Skeletal muscle tissue (tissue), 4 donors: ENCODE data around the gene PKIG. TPM values are rescaled to one million over a fixed set of nuclear protein-coding genes. Genes with fewer than 3 reads are reported as not detected.
"Not testable (repeated sequence)": the region's sequence is repeated elsewhere in the genome, so short reads cannot be mapped to it uniquely, and the experiment has no call there.

ENCODE experiments used
- H3K27ac ChIP-seq: one replicate; pipeline ENCODE4 v1.7.0; 2013; ENCODE audit warnings: mild to moderate bottlenecking, low read depth, low read length, inconsistent platforms
- H3K27me3 ChIP-seq, 3 donors: one replicate each; pipeline ENCODE4 v1.7.0; 2013; ENCODE audit warnings: low read length in 3 of 3; ENCODE audit not compliant: control insufficient read depth in 3 of 3, insufficient read depth in 3 of 3
- H3K36me3 ChIP-seq, 3 donors: one replicate each; pipeline ENCODE4 v1.7.0; 2013; ENCODE audit warnings: low read length in 3 of 3; ENCODE audit not compliant: control insufficient read depth in 3 of 3, insufficient read depth in 3 of 3
- H3K4me1 ChIP-seq, 3 donors: one replicate each; pipeline ENCODE4 v1.7.0; 2013; ENCODE audit warnings: low read length in 3 of 3, mild to moderate bottlenecking in 3 of 3; ENCODE audit not compliant: control insufficient read depth in 3 of 3, insufficient read depth in 3 of 3
- H3K4me3 ChIP-seq, 3 donors: one replicate each; pipeline ENCODE4 v1.7.0; 2013; ENCODE audit warnings: low read length in 3 of 3
- H3K9ac ChIP-seq, 3 donors: one replicate each; pipeline ENCODE4 v1.7.0; 2013; ENCODE audit warnings: low read length in 3 of 3, mild to moderate bottlenecking in 3 of 3, moderate library complexity in 2 of 3, low read depth in 1 of 3
- H3K9me3 ChIP-seq, 3 donors: one replicate each; pipeline ENCODE4 v1.7.0; 2013; ENCODE audit warnings: low read length in 3 of 3; ENCODE audit not compliant: control insufficient read depth in 3 of 3
- total RNA-seq: library from RNA; depleted of rRNA; stranded (reverse); fragments of >200 nt; gene quantifications from one replicate; pipeline ENCODE4 v1.2.3, GENCODE V29; 2014
- donor health status: Osteomylitis.

The PKIG gene
- total RNA-seq, 1 donor from 2014 or later = 37.1 TPM

DNA sequence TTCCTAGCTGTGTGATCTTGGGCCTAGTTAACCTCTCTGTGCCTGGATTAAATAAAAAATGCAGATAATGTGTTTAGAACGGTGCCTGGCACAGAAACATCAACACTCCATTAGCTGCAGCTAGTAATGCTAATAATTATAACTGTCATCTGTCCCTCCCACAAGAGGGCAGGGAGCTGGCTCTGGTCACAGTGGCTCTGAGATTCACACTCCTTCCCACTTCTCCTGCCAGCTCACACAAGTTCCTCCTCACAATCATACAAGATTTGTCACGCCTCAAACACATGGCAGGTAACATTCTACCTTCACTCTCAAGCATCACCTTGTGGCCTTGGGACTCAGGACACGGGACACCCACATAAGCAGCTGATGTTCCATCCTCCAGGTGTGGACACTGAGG is 66.7 kb downstream of the PKIG start:
- H3K27me3 ChIP-seq = peaks cover 0 to 9% (median 0%) of the 10 kb centered on the region in 3 donors
- H3K9me3 ChIP-seq = no peaks in the 10 kb centered on the region
- no peaks in the 10 kb centered on the region for H3K36me3 ChIP-seq
- H3K9ac ChIP-seq = peak overlapping the region in 1 of 3 donors; percentile 28
- no peak overlapping the region for H3K27ac ChIP-seq
- H3K4me1 ChIP-seq = peaks cover 36 to 47% (median 41%) of the 10 kb centered on the region in 3 donors
- peak overlapping the region in 2 of 3 donors; percentile 31 to 49 for H3K4me3 ChIP-seq

DNA sequence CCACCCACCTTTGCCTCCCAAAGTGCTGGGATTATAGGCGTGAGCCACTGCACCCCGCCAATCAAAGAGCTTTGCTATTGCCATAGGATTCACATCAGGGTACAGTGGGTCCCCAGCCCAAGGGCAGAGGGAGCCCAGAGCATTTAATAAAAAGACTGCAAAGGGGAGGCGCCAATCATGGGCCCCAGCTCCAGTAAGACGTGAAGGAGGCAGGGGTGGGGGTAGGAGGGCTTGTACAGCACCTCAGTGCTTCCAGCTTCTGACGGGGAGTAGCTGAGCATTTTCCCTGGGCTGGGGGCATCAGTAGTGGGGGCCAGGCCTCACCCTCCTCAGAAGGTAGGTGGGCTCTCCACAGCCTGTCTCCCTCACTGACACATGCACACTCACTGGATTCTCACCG is 67.6 kb downstream of the PKIG start:
- Histone ChIP-seq H3K9ac (no peak overlapping the region), H3K9me3 (no peaks in the 10 kb centered on the region), H3K27ac (no peak overlapping the region), H3K27me3 (peaks cover 0 to 9% (median 0%) of the 10 kb centered on the region in 3 donors), H3K36me3 (no peaks in the 10 kb centered on the region), H3K4me3 (peak overlapping the region in 2 of 3 donors; percentile 45 to 78), H3K4me1 (peaks cover 28 to 39% (median 33%) of the 10 kb centered on the region in 3 donors)

DNA sequence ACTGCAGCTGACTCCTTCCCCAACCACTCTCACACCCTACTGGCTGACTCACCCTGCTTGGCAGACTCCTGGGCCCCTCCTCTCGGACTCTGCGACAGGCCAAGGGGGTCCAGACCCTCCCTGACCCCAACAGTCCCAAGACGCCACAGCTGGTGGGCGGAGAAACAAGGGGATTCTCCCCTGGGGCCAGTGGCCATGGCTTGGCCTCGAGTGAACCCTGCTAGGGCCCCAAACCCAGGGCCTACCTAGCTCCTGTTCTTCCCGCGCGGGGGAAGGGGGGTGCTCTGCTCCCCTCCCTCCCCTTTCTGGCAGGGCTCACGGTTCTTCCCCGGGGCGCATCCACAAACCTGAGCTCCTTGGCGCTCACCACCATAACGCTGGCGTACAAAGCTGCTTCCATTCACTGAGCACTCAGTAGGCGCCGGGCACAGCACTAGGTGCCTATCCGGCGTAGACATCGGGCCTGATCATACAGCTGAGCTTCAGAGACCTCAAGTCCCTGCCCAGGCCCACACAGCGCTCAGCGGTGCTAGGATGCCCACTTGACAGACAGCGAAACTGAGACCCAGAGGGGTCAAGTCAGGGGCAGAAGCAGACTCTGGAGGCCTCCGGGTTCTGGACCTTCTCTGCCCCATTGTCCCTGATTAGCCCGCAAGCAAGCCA is 68.5 kb downstream of the PKIG start:
- Histone ChIP-seq H3K36me3 (no peaks in the 10 kb centered on the region), H3K9ac (peak overlapping the region; percentile 55 to 72 (median 70)), H3K27ac (peak overlapping the region; percentile 46), H3K4me3 (peak overlapping the region; percentile 78 to 80 (median 78)), H3K27me3 (peaks cover 0 to 9% (median 0%) of the 10 kb centered on the region in 3 donors), H3K4me1 (peaks cover 28 to 34% (median 29%) of the 10 kb centered on the region in 3 donors), H3K9me3 (no peaks in the 10 kb centered on the region)

DNA sequence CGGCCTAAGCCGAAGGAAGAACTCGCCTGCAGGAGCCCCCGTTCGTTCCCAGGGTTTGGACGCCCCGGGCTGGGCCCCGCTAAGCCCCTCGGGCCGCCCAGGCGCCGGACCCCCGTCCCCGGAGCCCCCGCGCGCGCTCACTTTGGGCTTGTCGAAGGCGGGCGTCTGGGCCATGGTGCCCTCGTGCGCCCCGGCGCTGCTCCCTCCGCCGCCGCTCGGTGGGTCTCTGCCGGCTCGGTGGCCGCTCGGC is 69.0 kb downstream of the PKIG start:
- Histone ChIP-seq H3K4me1 (peaks cover 24 to 30% (median 24%) of the 10 kb centered on the region in 3 donors), H3K36me3 (no peaks in the 10 kb centered on the region), H3K9me3 (no peaks in the 10 kb centered on the region), H3K27me3 (peaks cover 0 to 9% (median 0%) of the 10 kb centered on the region in 3 donors), H3K9ac (peak overlapping the region; percentile 55 to 72 (median 70)), H3K27ac (peak overlapping the region; percentile 46), H3K4me3 (peak overlapping the region; percentile 78 to 80 (median 78))

DNA sequence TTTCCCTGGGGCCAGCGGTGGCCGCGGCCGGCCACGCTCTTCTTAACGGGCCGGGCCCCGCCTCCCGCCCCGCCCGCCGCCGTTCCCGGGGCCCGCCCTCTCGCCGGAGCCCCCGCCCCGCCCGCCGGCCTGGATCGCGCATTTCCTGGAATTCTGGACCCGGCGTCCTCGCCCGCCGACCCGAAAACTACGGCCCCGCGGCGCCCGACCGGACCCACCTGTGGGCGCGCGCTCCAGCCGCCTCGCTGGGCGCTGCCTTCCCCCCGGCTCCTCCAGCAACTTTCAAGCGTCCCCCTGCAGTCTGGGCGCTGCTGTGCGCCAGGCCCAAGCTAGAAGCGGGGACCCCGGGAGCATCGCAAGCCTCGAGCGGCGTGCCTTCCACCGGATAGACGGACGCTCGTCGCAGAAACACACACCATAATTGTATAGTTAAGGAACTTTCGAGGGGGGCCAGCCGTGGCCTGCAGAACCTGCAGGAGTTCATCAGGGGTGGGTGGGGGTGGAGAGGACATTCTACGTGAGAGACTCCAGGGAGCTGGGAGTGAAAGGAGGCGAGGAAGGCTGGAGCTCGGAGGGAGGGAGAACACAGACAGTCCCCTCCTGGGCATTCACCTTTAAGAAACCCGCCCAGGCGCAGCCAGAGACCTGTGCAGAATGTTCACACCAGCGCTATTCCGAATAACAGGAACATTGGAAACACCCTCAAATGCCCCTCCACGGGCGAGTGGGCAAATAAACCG is 69.5 kb downstream of the PKIG start, which contains the start of gene ADA:
Gene ADA (minus strand): TSS at position 16 of the 740 bp plus-strand sequence. CDS start 92 bp downstream, outside the sequence.
- Histone ChIP-seq H3K27ac (peak within 1 kb of the TSS; percentile 46), H3K27me3 (peaks cover 0 to 9% (median 0%) of the 10 kb centered on the region in 3 donors), H3K9ac (peak within 1 kb of the TSS; percentile 55 to 72 (median 70)), H3K9me3 (no peaks in the 10 kb centered on the region), H3K4me1 (peaks cover 20 to 25% (median 21%) of the 10 kb centered on the region in 3 donors), H3K4me3 (peak within 1 kb of the TSS; percentile 80 to 82 (median 81)), H3K36me3 (no peaks in the 10 kb centered on the region)

DNA sequence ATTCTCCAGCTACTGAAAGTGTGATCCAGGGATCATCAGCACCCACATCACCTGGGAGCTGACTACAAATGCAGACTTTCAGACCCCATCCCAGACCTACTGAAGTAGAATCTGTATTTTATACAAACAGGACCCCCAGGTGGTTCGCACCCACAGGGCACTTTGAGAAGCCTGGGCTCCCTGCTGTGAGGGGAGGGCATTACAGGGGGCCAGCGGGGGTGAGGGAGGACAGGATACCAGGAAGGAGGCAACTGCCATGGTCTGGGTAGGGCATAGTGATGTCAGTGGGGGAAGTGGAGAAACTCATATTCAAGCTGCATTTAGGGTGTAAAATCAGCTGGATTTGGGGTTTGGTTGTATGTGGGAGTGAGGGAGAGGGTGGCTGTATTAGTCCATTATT is 71.2 kb downstream of the PKIG start:
- Histone ChIP-seq H3K27me3 (peaks cover 0 to 9% (median 0%) of the 10 kb centered on the region in 3 donors), H3K9ac (no peak overlapping the region), H3K36me3 (no peaks in the 10 kb centered on the region), H3K9me3 (no peaks in the 10 kb centered on the region), H3K4me3 (no peak overlapping the region), H3K27ac (no peak overlapping the region), H3K4me1 (peaks cover 16 to 22% (median 20%) of the 10 kb centered on the region in 3 donors)

DNA sequence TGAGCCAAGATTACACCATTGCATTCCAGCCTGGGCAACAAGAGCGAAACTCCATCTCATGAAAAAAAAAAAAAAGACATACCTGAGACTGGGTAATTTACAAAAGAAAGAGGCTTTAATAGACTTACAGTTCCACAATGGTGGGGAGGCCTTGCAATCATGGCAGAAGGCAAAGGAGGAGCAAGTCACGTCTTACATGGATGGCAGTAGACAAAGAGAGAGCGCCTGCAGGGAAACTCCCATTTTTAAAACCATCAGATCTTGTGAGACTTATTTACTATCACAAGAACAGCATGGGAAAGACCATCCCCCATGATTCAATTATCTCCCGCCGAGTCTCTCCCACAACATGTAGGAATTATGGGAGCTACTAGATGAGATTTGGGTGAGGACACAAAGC is 71.8 kb downstream of the PKIG start:
- not testable (repeated sequence) for H3K4me3 ChIP-seq, H3K9me3 ChIP-seq, H3K36me3 ChIP-seq, H3K27ac ChIP-seq, H3K9ac ChIP-seq, H3K27me3 ChIP-seq
- H3K4me1 ChIP-seq = peaks cover 12 to 19% (median 13%) of the 10 kb centered on the region in 3 donors

DNA sequence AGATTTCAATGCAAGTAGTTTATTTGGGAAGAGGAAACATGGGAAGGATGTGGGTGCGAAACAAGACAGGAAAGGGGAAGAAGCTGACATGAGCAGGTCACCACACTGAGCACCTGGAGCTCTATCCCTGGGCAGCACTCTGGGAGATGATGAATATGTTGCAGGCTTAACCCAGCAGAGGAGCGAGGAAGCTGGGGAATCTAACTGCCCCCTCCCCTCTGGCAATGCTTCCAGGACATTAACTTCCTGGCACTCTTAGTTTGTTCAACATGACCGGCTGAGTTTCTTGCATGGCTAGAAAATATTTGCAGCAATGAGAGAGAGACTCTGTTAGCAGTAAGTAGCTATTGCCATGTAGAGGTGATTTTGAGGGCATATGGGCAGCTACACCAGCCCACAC is 74.1 kb downstream of the PKIG start:
- no peak overlapping the region for H3K4me3 ChIP-seq
- peaks cover 0 to 9% (median 3%) of the 10 kb centered on the region in 3 donors for H3K4me1 ChIP-seq
- no peaks in the 10 kb centered on the region for H3K27me3 ChIP-seq
- H3K27ac ChIP-seq = no peak overlapping the region
- H3K36me3 ChIP-seq = no peaks in the 10 kb centered on the region
- no peak overlapping the region for H3K9ac ChIP-seq
- no peaks in the 10 kb centered on the region for H3K9me3 ChIP-seq

DNA sequence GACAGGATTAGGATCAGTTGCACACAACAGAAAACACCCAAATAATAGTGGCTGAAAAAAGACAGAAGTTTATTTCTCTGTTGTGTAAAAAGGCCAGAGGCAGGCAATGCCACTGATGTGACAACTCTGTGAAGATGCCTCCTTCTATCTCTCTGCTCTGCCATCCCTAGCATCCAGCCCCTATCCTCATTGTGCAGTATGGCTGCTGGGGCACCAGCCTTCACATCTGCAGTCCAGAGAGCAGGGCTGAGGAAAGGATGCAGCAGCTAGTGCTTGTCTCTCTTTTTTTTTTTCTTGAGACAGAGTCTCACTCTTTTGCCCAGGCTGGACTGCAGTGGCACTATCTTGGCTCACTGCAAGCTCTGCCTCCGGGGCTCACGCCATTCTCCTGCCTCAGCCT is 75.5 kb downstream of the PKIG start:
- no peak overlapping the region for H3K9ac ChIP-seq
- no peaks in the 10 kb centered on the region for H3K9me3 ChIP-seq
- H3K27ac ChIP-seq = no peak overlapping the region
- no peak overlapping the region for H3K4me3 ChIP-seq
- H3K36me3 ChIP-seq = no peaks in the 10 kb centered on the region
- H3K27me3 ChIP-seq = no peaks in the 10 kb centered on the region
- peaks cover 0 to 4% (median 0%) of the 10 kb centered on the region in 3 donors for H3K4me1 ChIP-seq

DNA sequence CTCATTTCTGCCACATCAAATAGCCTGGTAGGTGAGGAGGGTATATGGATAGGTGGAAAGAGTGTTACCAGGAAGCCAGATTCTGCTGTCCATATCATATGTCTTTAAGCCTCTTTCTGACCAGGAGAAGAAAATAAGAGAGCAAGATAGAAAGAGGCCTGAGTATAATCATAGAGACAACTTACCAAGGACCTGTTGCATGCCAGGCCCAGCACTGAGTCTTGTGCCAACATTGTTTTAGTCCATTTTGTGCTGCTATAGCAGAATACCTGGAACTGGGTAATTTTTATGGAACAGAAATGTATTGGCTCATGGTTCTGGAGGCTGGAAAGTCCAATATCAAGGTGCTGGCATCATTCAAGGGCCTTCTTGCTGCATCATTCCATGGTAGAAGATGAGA is 76.4 kb downstream of the PKIG start:
- no peaks in the 10 kb centered on the region for H3K4me1 ChIP-seq
- no peak overlapping the region for H3K4me3 ChIP-seq
- no peak overlapping the region for H3K27ac ChIP-seq
- H3K27me3 ChIP-seq = peaks cover 0 to 3% (median 2%) of the 10 kb centered on the region in 3 donors
- no peaks in the 10 kb centered on the region for H3K36me3 ChIP-seq
- no peak overlapping the region for H3K9ac ChIP-seq
- H3K9me3 ChIP-seq = no peaks in the 10 kb centered on the region
